Activated naive CD8-positive, alpha-beta T cell treated with anti-CD3 and anti-CD28 coated beads, Interleukin-2, amount 10 ng/mL, durations not matched to agents 7 days and 5 days (primary cell): ENCODE data around the gene UBE2I. TPM values are rescaled to one million over a fixed set of nuclear protein-coding genes. Genes with fewer than 3 reads are reported as not detected.

Source experiments
- ATAC-seq: fragments of 150-1000 bp; cut with Tn5 transposase; one replicate; pipeline ENCODE4 v1.10.0; 2021; ENCODE audit warnings: low read depth, moderate library complexity
- POLR2A ChIA-PET: fragments of 350-600 bp; sonication (Branson Sonifier 250); formaldehyde crosslinking; loops from one replicate; lab custom pipeline; 2021; ENCODE audit warnings: antibody characterized with exemption; lab: Charles Lee
- DNase-seq: peaks from one replicate; pipeline ENCODE4 v3.0.0; 2021
- H3K27ac Mint-ChIP-seq: one replicate; pipeline ENCODE4 v1.8.0; 2022; ENCODE audit warnings: mild to moderate bottlenecking, mixed read lengths
- H3K27me3 Mint-ChIP-seq: one replicate; pipeline ENCODE4 v1.8.0; 2022; ENCODE audit warnings: mild to moderate bottlenecking, moderate library complexity, mixed read lengths
- H3K36me3 Mint-ChIP-seq: one replicate; pipeline ENCODE4 v1.8.0; 2021; ENCODE audit warnings: mild to moderate bottlenecking, mixed read lengths
- H3K4me1 Mint-ChIP-seq: one replicate; pipeline ENCODE4 v1.8.0; 2021; ENCODE audit warnings: mixed read lengths
- H3K4me3 Mint-ChIP-seq: one replicate; pipeline ENCODE4 v1.8.0; 2022; ENCODE audit warnings: mild to moderate bottlenecking, moderate library complexity, mixed read lengths
- H3K9me3 Mint-ChIP-seq: one replicate; pipeline ENCODE4 v1.8.0; 2021; ENCODE audit warnings: mixed read lengths
- total RNA-seq, 2 experiments: library from RNA; stranded (reverse); gene quantifications; one replicate each; pipeline ENCODE4 v1.2.3, GENCODE V29; 2021

UBE2I gene
- total RNA-seq, 2 experiments from 2014 or later, result 211 to 232 TPM

GRCh38 chr16:1344499-1344898, 35.1 kb downstream of the UBE2I start:
- H3K27ac Mint-ChIP-seq, result no peak overlapping the region
- no peak for DNase-seq
- H3K9me3 Mint-ChIP-seq, result no peaks in the 10 kb centered on the region
- POLR2A ChIA-PET, result interaction anchor here (1.2 kb wide), 1 partner anchor 76 kb away, joined by 3 read pairs; the partner anchor contains the start of gene UQCC4
- peaks cover 9% of the 10 kb centered on the region for H3K4me1 Mint-ChIP-seq
- no peaks in the 10 kb centered on the region for H3K27me3 Mint-ChIP-seq
- H3K36me3 Mint-ChIP-seq, result no peaks in the 10 kb centered on the region
- no peak overlapping the region for H3K4me3 Mint-ChIP-seq
- ATAC-seq, result no peak

- Mint-ChIP-seq H3K9me3 (no peaks in the 10 kb centered on the region), H3K4me3 (no peak overlapping the region), H3K27ac (no peak overlapping the region), H3K4me1 (peaks cover 10% of the 10 kb centered on the region), H3K36me3 (no peaks in the 10 kb centered on the region), H3K27me3 (no peaks in the 10 kb centered on the region)
- DNase-seq, result no peak
- POLR2A ChIA-PET, result no interaction called here
- no peak for ATAC-seq
Measured at GRCh38 chr16:1345087-1345486, 35.7 kb downstream of the UBE2I start.

DNA sequence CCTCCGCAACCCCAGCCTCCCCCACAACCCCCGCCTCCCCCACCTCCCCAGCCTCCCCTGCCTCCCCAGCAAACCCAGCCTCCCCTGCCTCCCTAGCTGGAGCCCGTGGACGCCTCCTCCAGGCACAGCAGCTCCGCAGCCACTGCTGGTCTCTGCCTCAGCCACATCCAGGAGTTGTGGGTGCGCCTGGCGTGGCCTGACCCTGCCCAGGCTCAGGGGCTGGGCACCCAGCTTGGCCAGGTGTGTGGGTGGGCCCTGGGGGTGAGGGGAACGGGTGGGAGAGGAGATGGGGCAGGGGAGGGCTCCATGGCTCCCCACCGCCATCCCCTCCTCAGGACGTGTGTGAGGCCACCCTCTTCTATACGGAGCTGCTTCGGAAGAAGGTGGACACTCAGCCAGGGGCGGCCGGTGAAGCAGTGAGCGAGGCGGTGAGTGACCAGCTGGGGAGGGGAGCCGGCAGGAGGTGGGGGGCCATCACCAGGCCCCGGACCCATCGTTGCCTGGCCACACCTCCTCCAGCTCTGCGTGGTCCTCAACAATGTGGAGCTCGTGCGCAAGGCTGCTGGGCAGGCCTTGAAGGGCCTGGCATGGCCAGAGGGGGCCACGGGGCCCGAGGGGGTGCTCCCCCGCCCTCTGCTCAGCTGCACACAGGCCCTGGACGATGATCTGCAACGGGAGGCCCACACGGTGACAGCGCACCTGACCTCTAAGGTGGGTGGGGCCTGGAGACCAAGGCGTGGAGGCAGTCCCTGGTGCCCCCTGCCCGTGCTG, 36.4 kb downstream of the UBE2I start:
- Mint-ChIP-seq H3K4me1 (peaks cover 16% of the 10 kb centered on the region), H3K9me3 (no peaks in the 10 kb centered on the region), H3K4me3 (no peak overlapping the region), H3K36me3 (no peaks in the 10 kb centered on the region), H3K27ac (no peak overlapping the region), H3K27me3 (no peaks in the 10 kb centered on the region)
- POLR2A ChIA-PET, result no interaction called here
- DNase-seq (no peak), ATAC-seq (no peak)

DNA sequence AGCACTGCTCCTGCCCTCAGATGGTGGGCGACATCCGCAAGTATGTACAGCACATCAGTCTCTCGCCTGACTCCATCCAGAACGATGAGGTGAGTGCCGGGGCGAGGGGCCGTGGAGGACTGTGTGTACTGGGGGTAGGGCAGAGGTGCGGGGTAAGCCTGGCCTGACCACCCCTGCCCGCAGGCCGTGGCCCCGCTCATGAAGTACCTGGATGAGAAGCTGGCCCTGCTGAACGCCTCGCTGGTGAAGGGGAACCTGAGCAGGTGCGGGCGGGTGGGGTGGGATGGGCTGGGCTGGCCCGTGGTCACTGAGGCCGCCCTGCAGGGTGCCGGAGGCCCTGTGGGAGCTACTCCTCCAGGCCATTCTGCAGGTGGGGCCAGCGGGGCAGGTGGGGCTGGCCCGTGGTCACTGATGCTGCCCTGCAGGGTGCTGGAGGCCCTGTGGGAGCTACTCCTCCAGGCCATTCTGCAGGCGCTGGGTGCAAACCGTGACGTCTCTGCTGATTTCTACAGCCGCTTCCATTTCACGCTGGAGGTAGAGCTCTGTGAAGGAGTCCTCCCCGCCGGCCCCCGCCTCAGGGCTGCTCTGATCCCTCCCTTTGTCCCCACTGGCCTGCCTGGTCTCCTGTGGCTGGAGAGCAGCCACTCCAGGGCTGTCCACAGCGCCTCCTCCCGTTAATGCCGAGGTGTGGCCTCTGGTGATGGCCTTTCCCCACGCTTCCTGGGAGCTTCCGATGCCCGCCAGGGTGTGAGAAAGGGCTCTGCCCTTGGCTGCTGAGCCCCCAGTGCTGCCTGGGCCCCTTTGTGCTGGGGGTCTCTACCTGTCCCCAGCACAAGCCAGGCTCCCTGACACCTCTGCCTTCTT, 37.2 kb downstream of the UBE2I start:
- DNase-seq (no peak), ATAC-seq (no peak)
- Mint-ChIP-seq H3K9me3 (no peaks in the 10 kb centered on the region), H3K36me3 (no peaks in the 10 kb centered on the region), H3K4me1 (peaks cover 16% of the 10 kb centered on the region), H3K4me3 (no peak overlapping the region), H3K27ac (no peak overlapping the region), H3K27me3 (no peaks in the 10 kb centered on the region)
- POLR2A ChIA-PET, result interaction anchor here (0.5 kb wide), 1 partner anchor 22 kb away, joined by 4 read pairs; no protein-coding TSS in a partner anchor

GRCh38 chr16:1347286-1347855, 37.9 kb downstream of the UBE2I start:
- peaks cover 17% of the 10 kb centered on the region for H3K4me1 Mint-ChIP-seq
- POLR2A ChIA-PET, result no interaction called here
- no peak overlapping the region for H3K27ac Mint-ChIP-seq
- H3K36me3 Mint-ChIP-seq, result no peaks in the 10 kb centered on the region
- H3K4me3 Mint-ChIP-seq, result no peak overlapping the region
- DNase-seq (no peak), ATAC-seq (no peak)
- H3K9me3 Mint-ChIP-seq, result no peaks in the 10 kb centered on the region
- no peaks in the 10 kb centered on the region for H3K27me3 Mint-ChIP-seq

GRCh38 chr16:1347962-1348361, 38.5 kb downstream of the UBE2I start:
- no peaks in the 10 kb centered on the region for H3K36me3 Mint-ChIP-seq
- POLR2A ChIA-PET, result no interaction called here
- no peaks in the 10 kb centered on the region for H3K9me3 Mint-ChIP-seq
- H3K27ac Mint-ChIP-seq, result no peak overlapping the region
- ATAC-seq, result no peak
- H3K4me1 Mint-ChIP-seq, result peaks cover 19% of the 10 kb centered on the region
- no peak for DNase-seq
- no peaks in the 10 kb centered on the region for H3K27me3 Mint-ChIP-seq
- no peak overlapping the region for H3K4me3 Mint-ChIP-seq

DNA sequence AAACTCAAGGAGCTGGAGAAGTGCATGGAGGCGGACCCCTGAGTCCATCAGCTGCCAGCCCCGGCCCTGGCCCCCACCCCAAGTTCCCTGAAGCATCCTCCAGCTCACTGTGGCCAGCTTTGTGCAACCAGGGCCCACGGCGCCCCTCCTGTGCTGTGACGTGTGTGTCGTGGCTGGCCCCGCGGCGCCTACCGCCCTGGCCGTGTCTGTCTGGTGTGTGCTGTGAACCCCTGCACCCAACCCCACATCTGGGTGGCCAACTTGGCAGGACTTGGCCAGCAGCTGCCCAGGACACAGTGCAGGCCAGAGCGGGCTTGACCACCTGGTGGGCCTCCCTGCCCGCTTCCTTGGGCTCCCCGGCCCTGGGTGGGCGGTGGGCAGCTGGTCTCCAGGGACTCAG, 39.0 kb downstream of the UBE2I start:
- Mint-ChIP-seq H3K36me3 (no peaks in the 10 kb centered on the region), H3K27me3 (no peaks in the 10 kb centered on the region), H3K27ac (no peak overlapping the region), H3K9me3 (no peaks in the 10 kb centered on the region), H3K4me3 (no peak overlapping the region), H3K4me1 (peaks cover 18% of the 10 kb centered on the region)
- ATAC-seq (no peak), DNase-seq (no peak)
- POLR2A ChIA-PET, result interaction anchor here (0.9 kb wide), 1 partner anchor 13 kb away, joined by 3 read pairs; no protein-coding TSS in a partner anchor

GRCh38 chr16:1348926-1349325, 39.5 kb downstream of the UBE2I start:
- Mint-ChIP-seq H3K4me1 (peaks cover 21% of the 10 kb centered on the region), H3K27me3 (no peaks in the 10 kb centered on the region), H3K4me3 (no peak overlapping the region), H3K9me3 (no peaks in the 10 kb centered on the region), H3K36me3 (no peaks in the 10 kb centered on the region), H3K27ac (no peak overlapping the region)
- POLR2A ChIA-PET, result interaction anchor here (0.9 kb wide), 1 partner anchor 14 kb away, joined by 3 read pairs; no protein-coding TSS in a partner anchor
- ATAC-seq (no peak), DNase-seq (no peak)

DNA sequence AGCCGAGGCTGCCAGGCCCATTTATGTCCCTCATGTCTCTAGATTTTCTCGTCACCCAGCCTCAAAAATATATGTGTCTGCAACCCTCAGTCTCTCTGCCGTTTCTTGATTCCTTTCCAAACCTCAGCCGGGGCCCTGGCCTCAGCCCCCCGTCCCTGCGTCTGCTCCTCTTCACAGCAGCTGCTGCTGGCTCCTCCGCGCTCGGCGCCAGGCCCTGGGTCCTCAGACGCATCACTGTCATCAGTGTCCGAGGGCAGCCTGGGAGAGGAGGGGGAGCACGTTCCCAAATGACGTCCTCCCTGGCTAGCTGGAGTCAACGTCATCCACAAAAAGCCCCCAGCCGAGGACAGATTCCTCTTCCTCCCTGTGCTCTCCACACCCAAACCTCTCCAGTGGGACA, 39.9 kb downstream of the UBE2I start:
- Mint-ChIP-seq H3K27me3 (no peaks in the 10 kb centered on the region), H3K4me1 (peaks cover 21% of the 10 kb centered on the region), H3K9me3 (no peaks in the 10 kb centered on the region), H3K27ac (no peak overlapping the region), H3K36me3 (no peaks in the 10 kb centered on the region), H3K4me3 (no peak overlapping the region)
- DNase-seq, result no peak
- no peak for ATAC-seq
- POLR2A ChIA-PET, result interaction anchor here (0.9 kb wide), 1 partner anchor 14 kb away, joined by 3 read pairs; no protein-coding TSS in a partner anchor

DNA sequence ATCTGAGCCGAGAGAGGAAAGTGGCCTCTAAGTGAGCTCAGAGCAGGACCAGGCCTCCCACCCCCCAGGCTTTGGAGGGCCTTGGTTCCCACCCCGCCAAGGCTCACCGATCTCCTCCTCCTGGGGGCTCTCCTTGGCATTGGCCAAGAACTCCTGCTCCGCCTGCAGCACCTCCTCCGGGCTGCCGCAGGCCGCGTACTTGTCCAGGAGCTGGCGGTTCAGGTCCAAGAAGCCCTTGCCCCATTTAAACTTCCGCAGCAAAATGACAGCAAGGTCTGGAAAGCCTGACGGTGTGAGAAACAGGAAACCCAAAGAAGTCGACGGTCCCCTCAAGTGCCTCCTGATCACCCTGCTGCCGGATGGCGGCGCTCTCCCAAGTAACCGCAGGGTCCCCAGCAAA, 40.5 kb downstream of the UBE2I start:
- Mint-ChIP-seq H3K27me3 (no peaks in the 10 kb centered on the region), H3K27ac (no peak overlapping the region)

GRCh38 chr16:1350691-1351090, 41.3 kb downstream of the UBE2I start:
- H3K27me3 Mint-ChIP-seq, result no peaks in the 10 kb centered on the region
- POLR2A ChIA-PET, result interaction anchor here (0.9 to 2.0 kb wide), 4 partner anchors 8 to 70 kb away, joined by 3 to 4 read pairs (median 4); partner anchors contain the start of gene UQCC4
- H3K9me3 Mint-ChIP-seq, result no peaks in the 10 kb centered on the region
- no peaks in the 10 kb centered on the region for H3K36me3 Mint-ChIP-seq
- peak overlapping the region; percentile 73 for H3K27ac Mint-ChIP-seq
- ATAC-seq, result no peak
- peak overlapping the region; percentile 84 for H3K4me3 Mint-ChIP-seq
- peaks cover 23% of the 10 kb centered on the region for H3K4me1 Mint-ChIP-seq
- DNase-seq, result no peak

More for the DNA sequence above, 40.5 kb downstream of the UBE2I start:
- Mint-ChIP-seq H3K4me1 (peaks cover 21% of the 10 kb centered on the region), H3K9me3 (no peaks in the 10 kb centered on the region), H3K4me3 (no peak overlapping the region), H3K36me3 (no peaks in the 10 kb centered on the region)
- POLR2A ChIA-PET, result interaction anchor here (2.0 kb wide), 1 partner anchor 46 kb away, joined by 4 read pairs; no protein-coding TSS in a partner anchor
- DNase-seq, result no peak
- ATAC-seq, result no peak

GRCh38 chr16:1351215-1351581, 41.8 kb downstream of the UBE2I start:
- H3K36me3 Mint-ChIP-seq, result no peaks in the 10 kb centered on the region
- H3K4me3 Mint-ChIP-seq, result peak overlapping the region; percentile 84
- H3K4me1 Mint-ChIP-seq, result peaks cover 23% of the 10 kb centered on the region
- no peaks in the 10 kb centered on the region for H3K9me3 Mint-ChIP-seq
- peak; percentile 19 for ATAC-seq
- POLR2A ChIA-PET, result interaction anchor here (0.9 to 2.0 kb wide), 4 partner anchors 9 to 69 kb away, joined by 3 to 4 read pairs (median 4); partner anchors contain the start of gene UQCC4
- DNase-seq, result no peak
- no peaks in the 10 kb centered on the region for H3K27me3 Mint-ChIP-seq
- peak overlapping the region; percentile 73 for H3K27ac Mint-ChIP-seq
